H9 (cell line): Measurements from ENCODE around the gene ZNF146. TPM values are rescaled to one million over a fixed set of nuclear protein-coding genes. Genes with fewer than 3 reads are reported as not detected.

Experiments
- DNase-seq: peaks from one replicate; pipeline ENCODE4 v3.0.0-alpha.2; 2017
- H2AFZ ChIP-seq: one replicate; pipeline ENCODE4 v1.6.1; 2013; ENCODE audit warnings: mild to moderate bottlenecking, low read length, control low read depth, moderate library complexity
- H2AK5ac ChIP-seq: 2 replicates; pipeline ENCODE4 v1.6.1; 2013; ENCODE audit warnings: low read length, control low read depth, mixed read lengths; ENCODE audit not compliant: insufficient read length
- H2BK120ac ChIP-seq: one replicate; pipeline ENCODE4 v1.6.1; 2013; ENCODE audit warnings: low read depth, mild to moderate bottlenecking, low read length, control low read depth, inconsistent platforms; ENCODE audit not compliant: poor library complexity, severe bottlenecking
- H2BK12ac ChIP-seq: 2 replicates; pipeline ENCODE4 v1.6.1; 2013; ENCODE audit warnings: low read length, control low read depth, mixed read lengths, low read depth; ENCODE audit not compliant: insufficient read length
- H2BK15ac ChIP-seq: 2 replicates; pipeline ENCODE4 v1.6.1; 2013; ENCODE audit warnings: low read depth, low read length, control low read depth
- H2BK20ac ChIP-seq: one replicate; pipeline ENCODE4 v1.6.1; 2013; ENCODE audit warnings: low read depth, mild to moderate bottlenecking, low read length, control low read depth, inconsistent platforms; ENCODE audit not compliant: poor library complexity, severe bottlenecking
- H2BK5ac ChIP-seq: 2 replicates; pipeline ENCODE4 v1.6.1; 2013; ENCODE audit warnings: low read length, control low read depth, mixed read lengths; ENCODE audit not compliant: insufficient read length
- H3K14ac ChIP-seq: 2 replicates; pipeline ENCODE4 v1.6.1; 2013; ENCODE audit warnings: low read length, control low read depth; ENCODE audit not compliant: insufficient read depth
- H3K18ac ChIP-seq: 2 replicates; pipeline ENCODE4 v1.6.1; 2013; ENCODE audit warnings: low read depth, mild to moderate bottlenecking, mixed read lengths, low read length, control low read depth; ENCODE audit not compliant: insufficient read length
- H3K23ac ChIP-seq: 2 replicates; pipeline ENCODE4 v1.6.1; 2013; ENCODE audit warnings: low read length, control low read depth, mixed read lengths, low read depth; ENCODE audit not compliant: insufficient read length
- H3K23me2 ChIP-seq: 2 replicates; pipeline ENCODE4 v1.6.1; 2013; ENCODE audit warnings: low read depth, mild to moderate bottlenecking, mixed read lengths, low read length, control low read depth; ENCODE audit not compliant: insufficient read length, poor library complexity, severe bottlenecking
- H3K27ac ChIP-seq: 2 replicates; pipeline ENCODE4 v1.5.1; 2013; ENCODE audit warnings: low read length, control low read depth, mixed read lengths, low read depth; ENCODE audit not compliant: insufficient read length
- H3K27me3 ChIP-seq: 2 replicates; pipeline ENCODE4 v1.6.1; 2013; ENCODE audit warnings: low read length, control low read depth, inconsistent platforms; ENCODE audit not compliant: insufficient read depth
- H3K4ac ChIP-seq: 2 replicates; pipeline ENCODE4 v1.6.1; 2013; ENCODE audit warnings: low read depth, mild to moderate bottlenecking, control low read depth, inconsistent platforms, low read length, moderate library complexity
- H3K4me1 ChIP-seq: 2 replicates; pipeline ENCODE4 v1.6.1; 2013; ENCODE audit warnings: low read length, control low read depth, inconsistent platforms; ENCODE audit not compliant: insufficient read depth
- H3K4me2 ChIP-seq: 2 replicates; pipeline ENCODE4 v1.6.1; 2013; ENCODE audit warnings: low read length, control low read depth, mixed read lengths; ENCODE audit not compliant: insufficient read length, insufficient read depth
- H3K56ac ChIP-seq: 2 replicates; pipeline ENCODE4 v1.6.1; 2013; ENCODE audit warnings: low read depth, mild to moderate bottlenecking, mixed read lengths, low read length, control low read depth; ENCODE audit not compliant: insufficient read length
- H3K79me1 ChIP-seq: 2 replicates; pipeline ENCODE4 v1.6.1; 2013; ENCODE audit warnings: low read depth, mild to moderate bottlenecking, moderate library complexity, low read length, control low read depth, inconsistent platforms; ENCODE audit not compliant: insufficient read depth, poor library complexity, severe bottlenecking
- H3K79me2 ChIP-seq: 2 replicates; pipeline ENCODE4 v1.6.1; 2013; ENCODE audit warnings: low read length, control low read depth, inconsistent platforms; ENCODE audit not compliant: insufficient read depth
- H3K9ac ChIP-seq: 2 replicates; pipeline ENCODE4 v1.6.1; 2013; ENCODE audit warnings: low read length, control low read depth, mixed read lengths; ENCODE audit not compliant: insufficient read length; ENCODE audit errors: extremely low read depth
- H3K9me3 ChIP-seq: one replicate; pipeline ENCODE4 v1.6.1; 2013; ENCODE audit warnings: low read depth, low read length, inconsistent platforms; ENCODE audit not compliant: control insufficient read depth
- H3T11ph ChIP-seq: one replicate; pipeline ENCODE4 v1.6.1; 2013; ENCODE audit warnings: mild to moderate bottlenecking, low read length, control low read depth, inconsistent platforms
- H4K20me1 ChIP-seq: one replicate; pipeline ENCODE4 v1.6.1; 2013; ENCODE audit not compliant: control insufficient read depth, insufficient read length, insufficient read depth
- H4K5ac ChIP-seq: 2 replicates; pipeline ENCODE4 v1.6.1; 2013; ENCODE audit warnings: low read depth, mild to moderate bottlenecking, mixed read lengths, low read length, control low read depth; ENCODE audit not compliant: insufficient read length
- H4K8ac ChIP-seq: replicated peaks from 2 replicates; pipeline ENCODE4 v1.6.1; 2013; ENCODE audit warnings: low read length, control low read depth, mixed read lengths, low read depth; ENCODE audit not compliant: insufficient read length
- H4K91ac ChIP-seq: 2 replicates; pipeline ENCODE4 v1.6.1; 2013; ENCODE audit warnings: low read depth, mild to moderate bottlenecking, moderate library complexity, mixed read lengths, low read length, control low read depth; ENCODE audit not compliant: insufficient read length
- H3K27ac Mint-ChIP-seq, 3 experiments: 2 replicates in 2 of 3; 3 replicates in 1 of 3; pipeline ENCODE4 v1.8.0; 2020 to 2021; ENCODE audit warnings: mixed read lengths in 3 of 3, mild to moderate bottlenecking in 1 of 3, moderate library complexity in 1 of 3
- H3K27me3 Mint-ChIP-seq: 2 replicates; pipeline ENCODE4 v1.8.0; 2021; ENCODE audit warnings: low read depth, mild to moderate bottlenecking, moderate library complexity, mixed read lengths
- H3K36me3 Mint-ChIP-seq, 3 experiments: 2 replicates in 2 of 3; 3 replicates in 1 of 3; pipeline ENCODE4 v1.8.0; 2020 to 2021; ENCODE audit warnings: low read depth in 3 of 3, mixed read lengths in 3 of 3; ENCODE audit not compliant: insufficient read depth in 1 of 3
- H3K4me1 Mint-ChIP-seq, 2 experiments: 2 replicates each; pipeline ENCODE4 v1.8.0; 2020; ENCODE audit warnings: mixed read lengths in 2 of 2
- H3K4me3 Mint-ChIP-seq, 2 experiments: 2 replicates in 1 of 2; 3 replicates in 1 of 2; pipeline ENCODE4 v1.8.0; 2020 to 2021; ENCODE audit warnings: mild to moderate bottlenecking in 2 of 2, mixed read lengths in 2 of 2, moderate library complexity in 1 of 2
- H3K9me3 Mint-ChIP-seq, 2 experiments: 2 replicates in 1 of 2; 3 replicates in 1 of 2; pipeline ENCODE4 v1.8.0; 2020; ENCODE audit warnings: mild to moderate bottlenecking in 2 of 2, mixed read lengths in 2 of 2, moderate library complexity in 1 of 2
- CTCF ChIP-seq: fragments of 200-600 bp; sonication (generic); conservative IDR thresholded peaks from 3 replicates; pipeline ENCODE4 v1.8.0; 2021; ENCODE audit warnings: antibody characterized with exemption, mild to moderate bottlenecking
- WGBS: extraction: QIAGEN DNeasy Blood & Tissue Kit; methylation state at CpG from one replicate; pipeline ENCODE4 v1.1.7; 2013; ENCODE audit warnings: missing lambda C conversion rate, low lambda C conversion rate, mixed read lengths; ENCODE audit not compliant: insufficient read length; ENCODE audit errors: extremely low coverage; 5-methylcytosine and 5-hydroxymethylcytosine counted together
- total RNA-seq: library from RNA; stranded (reverse); gene quantifications from 2 replicates; pipeline ENCODE4 v1.2.1, GENCODE V29; 2021

The ZNF146 gene
- total RNA-seq, 1 experiment from 2014 or later, result 166 TPM

DNA sequence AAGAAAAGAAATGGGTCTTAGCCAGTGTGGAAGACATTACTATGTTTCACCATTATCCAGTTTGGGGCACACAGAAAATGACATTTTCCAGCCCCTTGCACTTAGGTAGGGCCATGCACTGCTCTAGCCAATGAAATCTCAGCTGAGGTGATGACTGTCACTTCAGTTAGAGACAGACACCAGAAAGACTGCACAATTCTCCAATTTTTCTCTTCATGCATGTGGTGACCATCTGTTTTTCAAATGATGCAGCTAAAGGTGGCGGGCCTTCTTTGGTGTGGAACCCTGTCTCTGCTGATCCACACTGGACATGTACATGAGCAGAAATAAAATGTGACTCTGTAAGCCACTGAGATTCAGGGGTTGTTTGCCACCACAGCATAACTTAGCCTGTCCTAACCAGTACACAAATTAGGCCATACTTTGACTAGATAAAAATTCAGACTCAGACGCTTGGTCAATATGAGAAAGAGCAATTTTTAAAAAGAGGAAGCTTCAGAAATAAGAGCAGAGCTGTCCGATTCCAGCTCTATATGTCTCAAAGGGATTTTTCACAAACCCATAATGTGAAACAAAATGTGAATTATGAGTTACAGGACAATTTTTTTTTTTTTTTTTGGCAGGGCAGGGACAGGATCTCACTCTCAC, 7.2 kb upstream of the ZNF146 start:
- Histone ChIP-seq H2BK12ac (no peak overlapping the region), H3K18ac (no peak overlapping the region), H3K4ac (no peak overlapping the region), H2BK120ac (no peak overlapping the region), H3K23ac (no peak overlapping the region), H3K4me1 (no peaks in the 10 kb centered on the region), H3K9me3 (no peaks in the 10 kb centered on the region), H3K9ac (no peak overlapping the region), H3K23me2 (no peaks in the 10 kb centered on the region), H4K5ac (no peak overlapping the region), H3T11ph (no peak overlapping the region), H4K20me1 (no peaks in the 10 kb centered on the region), H2AK5ac (no peak overlapping the region), H4K8ac (no peak overlapping the region), H3K56ac (no peak overlapping the region), H3K14ac (no peak overlapping the region), H3K79me1 (no peaks in the 10 kb centered on the region), H4K91ac (no peak overlapping the region), H2BK20ac (no peak overlapping the region), H2BK15ac (no peak overlapping the region), H3K27me3 (no peaks in the 10 kb centered on the region), H3K79me2 (no peaks in the 10 kb centered on the region), H2AFZ (no peak overlapping the region), H2BK5ac (no peak overlapping the region), H3K4me2 (no peak overlapping the region), H3K27ac (no peak overlapping the region)
- no peak for TF ChIP-seq CTCF
- H3K27ac Mint-ChIP-seq, result no peak overlapping the region
- no peaks in the 10 kb centered on the region for H3K27me3 Mint-ChIP-seq
- peaks cover 0 to 2% of the 10 kb centered on the region in 2 experiments; a peak in 2 of 4 replicates for H3K4me1 Mint-ChIP-seq
- no peaks in the 10 kb centered on the region for H3K9me3 Mint-ChIP-seq
- no peak overlapping the region for H3K4me3 Mint-ChIP-seq
- WGBS, result no CpG with 5 or more reads among the region's 3 CpGs
- DNase-seq, result no peak
- no peaks in the 10 kb centered on the region; a peak in 2 of 7 replicates for H3K36me3 Mint-ChIP-seq
